ENCODE measurements around the gene RLF. TPM values are rescaled to one million over a fixed set of nuclear protein-coding genes. Genes with fewer than 3 reads are reported as not detected.

RLF gene
- total and polyA plus RNA-seq, 2 donors (not counting 1 experiment from before 2014, with no cell fraction given) = 7.8 to 21.9 TPM

GRCh38 chr1:40122855-40123254, 38.3 kb upstream of the RLF start:
- H3K9ac ChIP-seq (ENCODE audit: low read length) = no peak overlapping the region

DNA sequence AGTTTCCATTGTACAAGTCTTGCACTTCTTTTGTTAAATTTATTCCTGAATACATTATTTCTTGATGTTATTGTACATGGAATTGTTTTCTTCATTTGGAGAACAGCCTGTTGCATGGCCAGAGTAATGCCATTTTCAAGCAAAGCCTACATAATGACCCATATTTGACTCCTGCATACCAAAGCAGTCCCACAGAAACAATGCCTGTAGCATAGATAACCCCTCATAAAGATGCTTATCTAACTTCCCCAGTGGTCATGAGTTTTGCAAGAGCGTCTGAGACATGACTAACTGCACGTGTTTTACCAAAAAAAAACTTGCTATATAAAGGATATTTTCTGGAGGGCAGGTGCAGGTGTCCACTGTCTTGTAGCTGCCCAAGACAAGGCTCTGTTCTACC, 30.3 kb upstream of the RLF start:
- Histone ChIP-seq H3K36me3 (replicated peaks in 1 of 2; ENCODE audit: control extremely low read depth in 1 of 2, control insufficient read depth in 1 of 2, extremely low read depth in 1 of 2, insufficient read depth in 2 of 2, low read length in 1 of 2) (no peaks in the 10 kb centered on the region), H4K20me1 (ENCODE audit: control insufficient read depth, insufficient read depth, low read length, poor library complexity, severe bottlenecking) (no peaks in the 10 kb centered on the region), H3K9ac (ENCODE audit: low read length) (no peak overlapping the region), H3K4me1 (ENCODE audit: control insufficient read depth in 2 of 2, insufficient read depth in 2 of 2, low read length in 2 of 2) (no peaks in the 10 kb centered on the region), H3K9me3 (ENCODE audit: control extremely low read depth in 1 of 3, control insufficient read depth in 2 of 3, insufficient read depth in 1 of 3, low read length in 2 of 3) (peaks cover 3 to 7% (median 3%) of the 10 kb centered on the region in 3 donors), H2AFZ (ENCODE audit: insufficient read depth, low read depth, low read length, poor library complexity, severe bottlenecking) (no peak overlapping the region), H3K79me2 (ENCODE audit: control insufficient read depth, insufficient read depth, low read length) (no peaks in the 10 kb centered on the region), H3K4me2 (replicated peaks; ENCODE audit: low read depth, low read length, poor library complexity, severe bottlenecking) (no peak overlapping the region), H3K27ac (ENCODE audit: low read length in 2 of 2) (no peak overlapping the region), H3K4me3 (ENCODE audit: control extremely low read depth in 1 of 5, extremely low read depth in 1 of 5, insufficient read depth in 1 of 5, low read depth in 2 of 5, low read length in 4 of 5) (no peak overlapping the region), H3K27me3 (replicated peaks in 1 of 4; ENCODE audit: control extremely low read depth in 1 of 4, control insufficient read depth in 3 of 4, insufficient read depth in 4 of 4, low read length in 3 of 4) (peaks cover 0 to 16% (median 0%) of the 10 kb centered on the region in 4 experiments)
- no peak overlapping the region for H3K4me3 Mint-ChIP-seq
- ATAC-seq (ENCODE audit: low read depth) (no peak), DNase-seq (no peak)
- POLR2A ChIA-PET = no interaction called here
- no peaks in the 10 kb centered on the region for H3K4me1 Mint-ChIP-seq
- peaks cover 14% of the 10 kb centered on the region for H3K27me3 Mint-ChIP-seq
- H3K27ac Mint-ChIP-seq = no peak overlapping the region
- intact Hi-C loops (cut with micrococcal nuclease) = no loop called here
- no peak for TF ChIP-seq EZH2 (IDR thresholded peaks at IDR 0.05; ENCODE audit: borderline replicate concordance, insufficient read depth, low read depth, low read length, poor library complexity, severe bottlenecking)
- TF ChIP-seq, protein P1, sequence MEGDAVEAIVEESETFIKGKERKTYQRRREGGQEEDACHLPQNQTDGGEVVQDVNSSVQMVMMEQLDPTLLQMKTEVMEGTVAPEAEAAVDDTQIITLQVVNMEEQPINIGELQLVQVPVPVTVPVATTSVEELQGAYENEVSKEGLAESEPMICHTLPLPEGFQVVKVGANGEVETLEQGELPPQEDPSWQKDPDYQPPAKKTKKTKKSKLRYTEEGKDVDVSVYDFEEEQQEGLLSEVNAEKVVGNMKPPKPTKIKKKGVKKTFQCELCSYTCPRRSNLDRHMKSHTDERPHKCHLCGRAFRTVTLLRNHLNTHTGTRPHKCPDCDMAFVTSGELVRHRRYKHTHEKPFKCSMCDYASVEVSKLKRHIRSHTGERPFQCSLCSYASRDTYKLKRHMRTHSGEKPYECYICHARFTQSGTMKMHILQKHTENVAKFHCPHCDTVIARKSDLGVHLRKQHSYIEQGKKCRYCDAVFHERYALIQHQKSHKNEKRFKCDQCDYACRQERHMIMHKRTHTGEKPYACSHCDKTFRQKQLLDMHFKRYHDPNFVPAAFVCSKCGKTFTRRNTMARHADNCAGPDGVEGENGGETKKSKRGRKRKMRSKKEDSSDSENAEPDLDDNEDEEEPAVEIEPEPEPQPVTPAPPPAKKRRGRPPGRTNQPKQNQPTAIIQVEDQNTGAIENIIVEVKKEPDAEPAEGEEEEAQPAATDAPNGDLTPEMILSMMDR (IDR thresholded peaks at IDR 0.05) = no peak
- WGBS (ENCODE audit: insufficient coverage) = no CpG with 5 or more reads among the region's 2 CpGs
- CTCF ChIA-PET = interaction anchor here (1.8 kb wide), 1 partner anchor 13 kb away, joined by 3 read pairs; no protein-coding TSS in a partner anchor
- peaks cover 6% of the 10 kb centered on the region for H3K9me3 Mint-ChIP-seq (ENCODE audit: insufficient read depth)

More at GRCh38 chr1:40122855-40123254, 38.3 kb upstream of the RLF start:
- intact Hi-C loops (cut with micrococcal nuclease) = no loop called here
- H3K4me3 ChIP-seq (ENCODE audit: control extremely low read depth in 1 of 5, extremely low read depth in 1 of 5, insufficient read depth in 1 of 5, low read depth in 2 of 5, low read length in 4 of 5) = no peak overlapping the region
- no peaks in the 10 kb centered on the region for H3K9me3 ChIP-seq (ENCODE audit: control extremely low read depth in 1 of 3, control insufficient read depth in 2 of 3, insufficient read depth in 1 of 3, low read length in 2 of 3)
- H4K20me1 ChIP-seq (ENCODE audit: control insufficient read depth, insufficient read depth, low read length, poor library complexity, severe bottlenecking) = no peaks in the 10 kb centered on the region
- H3K27ac ChIP-seq (ENCODE audit: low read length in 2 of 2) = no peak overlapping the region
- H3K27me3 ChIP-seq (replicated peaks in 1 of 4; ENCODE audit: control extremely low read depth in 1 of 4, control insufficient read depth in 3 of 4, insufficient read depth in 4 of 4, low read length in 3 of 4) = peaks cover 0 to 4% (median 0%) of the 10 kb centered on the region in 4 experiments
- POLR2A ChIA-PET = no interaction called here
- no peak overlapping the region for H3K4me2 ChIP-seq (replicated peaks; ENCODE audit: low read depth, low read length, poor library complexity, severe bottlenecking)
- no peaks in the 10 kb centered on the region for H3K79me2 ChIP-seq (ENCODE audit: control insufficient read depth, insufficient read depth, low read length)
- TF ChIP-seq EZH2 (IDR thresholded peaks at IDR 0.05; ENCODE audit: borderline replicate concordance, insufficient read depth, low read depth, low read length, poor library complexity, severe bottlenecking) = no peak
- TF ChIP-seq, protein P1 (IDR thresholded peaks at IDR 0.05) = no peak
- H3K27ac Mint-ChIP-seq = no peak overlapping the region
- H2AFZ ChIP-seq (ENCODE audit: insufficient read depth, low read depth, low read length, poor library complexity, severe bottlenecking) = no peak overlapping the region
- peaks cover 10% of the 10 kb centered on the region for H3K27me3 Mint-ChIP-seq
- H3K4me3 Mint-ChIP-seq = no peak overlapping the region
- DNase-seq = no peak
- CTCF ChIA-PET = no interaction called here
- no peak for ATAC-seq (ENCODE audit: low read depth)
- no peaks in the 10 kb centered on the region for H3K4me1 Mint-ChIP-seq
- H3K9me3 Mint-ChIP-seq (ENCODE audit: insufficient read depth) = no peaks in the 10 kb centered on the region
- H3K36me3 ChIP-seq (replicated peaks in 1 of 2; ENCODE audit: control extremely low read depth in 1 of 2, control insufficient read depth in 1 of 2, extremely low read depth in 1 of 2, insufficient read depth in 2 of 2, low read length in 1 of 2) = no peaks in the 10 kb centered on the region
- H3K4me1 ChIP-seq (ENCODE audit: control insufficient read depth in 2 of 2, insufficient read depth in 2 of 2, low read length in 2 of 2) = no peaks in the 10 kb centered on the region

Measured in B cell (primary cell).